Measurements from ENCODE around the gene DHRS7.

DHRS7 gene

DNA sequence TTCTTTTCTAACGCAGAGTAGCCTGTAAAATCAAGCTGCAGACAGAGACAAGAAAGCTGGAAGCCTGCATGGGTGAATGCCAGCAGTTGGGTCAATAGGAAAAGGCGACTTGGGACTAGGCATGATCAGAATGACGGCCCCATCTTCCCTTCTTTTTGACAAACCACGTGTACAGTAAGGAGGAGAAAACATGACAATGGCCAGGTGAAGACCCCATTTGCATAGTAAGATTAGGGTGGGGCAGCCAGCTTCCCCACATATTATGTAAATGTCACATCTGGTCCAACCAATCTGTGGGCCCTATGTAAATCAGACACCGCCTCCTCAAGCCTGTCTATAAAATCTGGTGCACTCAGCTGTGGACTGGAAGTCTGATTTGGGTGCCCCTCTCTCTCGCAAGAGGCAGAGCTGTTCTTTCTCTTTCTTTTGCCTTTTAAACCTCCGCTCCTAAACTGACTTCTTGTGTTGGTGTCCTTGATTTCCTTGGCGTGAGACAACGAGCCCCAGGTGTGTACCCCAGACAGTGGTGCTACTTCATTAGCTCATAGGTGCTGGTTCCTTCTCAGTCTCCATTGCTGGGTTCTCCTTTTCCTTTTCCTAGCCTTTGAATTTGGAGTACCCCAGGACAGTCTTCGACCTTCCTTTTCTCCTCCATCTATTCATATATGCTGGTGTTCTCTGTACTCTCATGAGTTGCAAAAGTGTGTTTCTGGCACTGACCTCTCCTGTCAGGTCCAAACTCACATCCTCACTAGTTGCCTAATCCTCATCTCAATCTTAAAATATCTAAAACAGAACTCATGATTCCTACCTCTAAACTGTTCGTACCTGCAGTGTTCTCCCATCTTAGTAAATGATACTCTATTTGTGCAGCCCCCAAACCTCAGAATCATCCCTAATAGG lies 9.4 kb upstream of the DHRS7 start:
- Histone ChIP-seq H3K4me3 (no peak overlapping the region), H3K27ac (no peak overlapping the region)
- no peak for TF ChIP-seq CTCF (IDR thresholded peaks at IDR 0.05)
- no peak for DNase-seq (ENCODE audit: low spot score)

DNA sequence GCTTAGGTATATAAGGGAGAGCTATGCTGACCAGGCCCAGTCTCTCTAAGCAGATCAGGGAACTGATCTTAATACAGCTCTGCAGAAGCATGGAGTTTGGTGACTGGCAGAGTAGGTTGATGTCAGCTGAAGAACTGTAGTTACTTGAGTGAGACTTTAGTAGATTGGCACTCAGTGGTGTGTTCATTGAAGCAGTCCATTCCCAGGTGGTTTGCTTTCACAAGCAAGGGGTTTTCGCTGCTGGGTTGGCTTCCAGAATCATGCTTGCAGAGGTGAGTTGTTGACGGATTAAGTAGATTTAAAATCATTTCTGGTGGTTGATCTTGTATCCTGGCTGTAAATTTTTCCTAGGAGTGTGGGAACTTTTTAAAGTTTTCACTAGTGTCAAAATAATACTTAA lies 6.5 kb upstream of the DHRS7 start:
- no peak for TF ChIP-seq CTCF (IDR thresholded peaks at IDR 0.05)
- Histone ChIP-seq H3K4me3 (no peak overlapping the region), H3K27ac (no peak overlapping the region)
- no peak for DNase-seq (ENCODE audit: low spot score)

GRCh38 chr14:60170948-60171347 lies 5.8 kb upstream of the DHRS7 start:
- Histone ChIP-seq H3K4me3 (no peak overlapping the region), H3K27ac (no peak overlapping the region)
- no peak for DNase-seq (ENCODE audit: low spot score)
- TF ChIP-seq CTCF (IDR thresholded peaks at IDR 0.05), result no peak

DNA sequence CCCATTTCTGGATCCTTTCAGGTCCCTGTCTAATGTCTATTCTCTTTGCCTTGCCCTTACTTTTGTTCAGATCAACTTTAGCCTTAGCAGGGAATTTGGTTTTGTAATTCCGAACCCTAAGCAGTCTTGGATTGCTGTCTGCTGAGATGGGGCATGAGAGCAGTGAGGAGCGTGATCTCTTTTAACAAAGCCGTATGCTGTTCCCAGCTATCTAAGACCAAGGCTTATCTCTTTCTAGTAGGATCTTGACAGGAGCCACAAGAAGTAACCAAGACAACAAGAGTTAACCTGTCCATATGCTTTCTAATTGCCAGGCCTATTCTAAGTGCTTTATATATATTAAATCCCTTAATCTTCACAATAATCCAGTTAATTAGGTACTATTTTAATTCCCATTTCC lies 4.5 kb upstream of the DHRS7 start:
- H3K4me3 ChIP-seq, result no peak overlapping the region
- DNase-seq (ENCODE audit: low spot score), result no peak
- no peak for TF ChIP-seq CTCF (IDR thresholded peaks at IDR 0.05)
- no peak overlapping the region for H3K27ac ChIP-seq

GRCh38 chr14:60166142-60166541 lies 944 bp upstream of the DHRS7 start:
- no peak for DNase-seq (ENCODE audit: low spot score)
- peak overlapping the region; percentile 91 to 92 for H3K27ac ChIP-seq
- no peak for TF ChIP-seq CTCF (IDR thresholded peaks at IDR 0.05)
- peak overlapping the region; percentile 86 for H3K4me3 ChIP-seq

GRCh38 chr14:60165547-60165876 lies 314 bp upstream of the DHRS7 start:
- DNase-seq (ENCODE audit: low spot score), result no peak
- Histone ChIP-seq H3K4me3 (peak overlapping the region; percentile 86), H3K27ac (peak overlapping the region; percentile 91 to 92)
- peak; percentile 31 for TF ChIP-seq CTCF (IDR thresholded peaks at IDR 0.05)

GRCh38 chr14:60164404-60164711 lies 840 bp downstream of the DHRS7 start:
- Histone ChIP-seq H3K4me3 (peak overlapping the region; percentile 86), H3K27ac (peak overlapping the region; percentile 91 to 92)
- no peak for DNase-seq (ENCODE audit: low spot score)
- TF ChIP-seq CTCF (IDR thresholded peaks at IDR 0.05), result no peak

Data from coronary artery (tissue), 2 donors.